Choroid plexus epithelial cell (primary cell): ENCODE measurements around the gene DNASE1L1.

Experiments
- DNase-seq: peaks from one replicate; pipeline ENCODE4 v3.0.0-alpha.2; 2010; ENCODE audit warnings: low read depth
- H3K4me3 ChIP-seq: 2 replicates; pipeline ENCODE4 v1.5.1; 2011; ENCODE audit warnings: low read depth, mild to moderate bottlenecking, control low read depth, low read length, moderate library complexity
- CTCF ChIP-seq: conservative IDR thresholded peaks from 2 replicates; pipeline ENCODE4 v1.5.1; 2011; ENCODE audit warnings: low read depth, mild to moderate bottlenecking, control low read depth, inconsistent platforms, low read length, moderate library complexity

DNASE1L1 gene

GRCh38 chrX:154373340-154374306 is 35.4 kb downstream of the DNASE1L1 start:
- peak; percentile 61 for DNase-seq
- peak; percentile 69 for TF ChIP-seq CTCF
- peak overlapping the region; percentile 50 for H3K4me3 ChIP-seq

GRCh38 chrX:154372612-154373022 is 36.4 kb downstream of the DNASE1L1 start:
- H3K4me3 ChIP-seq: no peak overlapping the region
- TF ChIP-seq CTCF: no peak
- no peak for DNase-seq

- peak overlapping the region; percentile 58 for H3K4me3 ChIP-seq
- TF ChIP-seq CTCF: no peak
- DNase-seq: no peak
Observed at GRCh38 chrX:154371789-154372300, 37.2 kb downstream of the DNASE1L1 start.

GRCh38 chrX:154371017-154371788 is 37.9 kb downstream of the DNASE1L1 start:
- peak; percentile 94 for DNase-seq
- no peak for TF ChIP-seq CTCF

GRCh38 chrX:154370300-154371016 is 38.6 kb downstream of the DNASE1L1 start:
- TF ChIP-seq CTCF: no peak
- DNase-seq: peak; percentile 31
- peak overlapping the region; percentile 87 for H3K4me3 ChIP-seq

More at GRCh38 chrX:154371017-154371788, 37.9 kb downstream of the DNASE1L1 start:
- H3K4me3 ChIP-seq: peak overlapping the region; percentile 87
